Suprapubic skin (tissue), 4 donors: ENCODE data around the gene RGL4.
"Not testable (repeated sequence)": the region's sequence is repeated elsewhere in the genome, so short reads cannot be mapped to it uniquely, and the experiment has no call there.

Source experiments
- CTCF ChIP-seq, 2 donors: fragments of 200-600 bp in 1 of 2; fragments of 450-650 bp in 1 of 2; sonication (generic) in 1 of 2; IDR thresholded peaks; one replicate each; pipeline ENCODE4 v1.5.1; 2016 to 2019; ENCODE audit warnings: antibody characterized with exemption in 2 of 2, mild to moderate bottlenecking in 1 of 2, moderate library complexity in 1 of 2
- EP300 ChIP-seq: sonication (generic); formaldehyde crosslinking; IDR thresholded peaks from one replicate; pipeline ENCODE4 v1.6.1; 2017; ENCODE audit warnings: antibody characterized with exemption
- POLR2A ChIP-seq, 2 donors: fragments of 450-650 bp; IDR thresholded peaks; one replicate each; pipeline ENCODE4 v1.6.1; 2017; ENCODE audit warnings: antibody characterized with exemption in 2 of 2, mild to moderate bottlenecking in 2 of 2, moderate library complexity in 2 of 2
- POLR2AphosphoS5 ChIP-seq, 3 donors: sonication (generic); formaldehyde crosslinking; IDR thresholded peaks; one replicate each; pipeline ENCODE4 v1.6.1; 2017; ENCODE audit warnings: antibody characterized with exemption in 3 of 3

GRCh38 chr22:23646526-23646925 lies 44.3 kb upstream of the RGL4 start:
- not testable (repeated sequence) for TF ChIP-seq POLR2A (IDR thresholded peaks at IDR 0.05); CTCF (IDR thresholded peaks at IDR 0.05); EP300; POLR2AphosphoS5 (IDR thresholded peaks at IDR 0.05)
